Measurements from ENCODE around the gene AFF4. TPM values are rescaled to one million over a fixed set of nuclear protein-coding genes. Genes with fewer than 3 reads are reported as not detected.

The AFF4 gene
- total RNA-seq, 1 experiment from 2014 or later: 38.6 TPM

DNA sequence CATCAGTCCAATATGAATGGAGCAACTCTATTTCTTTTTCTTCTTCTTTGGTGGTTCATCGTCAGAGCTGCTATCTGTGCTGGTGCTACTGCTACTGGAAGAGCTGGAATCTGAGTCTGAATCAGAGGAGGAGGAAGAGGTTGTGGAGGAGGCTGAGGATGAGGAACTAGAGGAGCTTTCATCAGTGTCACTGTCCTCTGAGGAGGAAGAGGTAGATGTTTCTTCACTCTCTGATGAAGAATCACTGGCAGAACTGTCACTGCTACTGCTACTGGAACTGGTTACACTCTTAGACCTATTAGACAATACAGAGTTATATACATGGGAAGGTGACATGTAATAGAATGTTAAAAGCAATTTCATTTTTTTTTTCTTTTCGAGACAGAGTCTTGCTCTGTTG is 35.1 kb upstream of the AFF4 start:
- intact Hi-C loops (cut with micrococcal nuclease): no loop called here
- ATAC-seq (no peak), DNase-seq (ENCODE audit: low read depth, low spot score) (no peak)
- no peak overlapping the region for H3K27ac ChIP-seq (ENCODE audit: low read depth, low read length)
- no peak overlapping the region for H2AFZ ChIP-seq (ENCODE audit: low read depth, low read length, poor library complexity, severe bottlenecking)
- no peaks in the 10 kb centered on the region for H4K20me1 ChIP-seq (ENCODE audit: insufficient read depth)
- BruUV-seq (replicated peaks): no TSS peak
- no peak overlapping the region for H3K4me3 ChIP-seq (replicated peaks in 1 of 2; ENCODE audit: low read depth in 1 of 2, low read length in 2 of 2)
- no peaks in the 10 kb centered on the region for H3K4me1 ChIP-seq (ENCODE audit: control insufficient read depth in 1 of 2, insufficient read depth in 2 of 2, low read length in 2 of 2)
- no peaks in the 10 kb centered on the region for H3K9me2 ChIP-seq (ENCODE audit: insufficient read depth)
- no peaks in the 10 kb centered on the region for H3K9me3 ChIP-seq (ENCODE audit: control insufficient read depth in 1 of 2, insufficient read depth in 1 of 2, low read depth in 1 of 2, low read length in 2 of 2)
- TF ChIP-seq POLR2AphosphoS5 (IDR thresholded peaks at IDR 0.05; ENCODE audit: low read depth, low read length) (no peak), EZH2phosphoT487 (IDR thresholded peaks at IDR 0.05; ENCODE audit: borderline replicate concordance) (no peak), ELF1 (IDR thresholded peaks at IDR 0.05; ENCODE audit: borderline replicate concordance, low read depth) (no peak), FOSL1 (IDR thresholded peaks at IDR 0.05; ENCODE audit: low read depth) (no peak), SP1 (IDR thresholded peaks at IDR 0.05; ENCODE audit: low read depth) (no peak), POLR2A (IDR thresholded peaks at IDR 0.05; ENCODE audit: borderline replicate concordance, extremely low read depth, insufficient read depth, insufficient read length) (no peak), ZNF274 (IDR thresholded peaks at IDR 0.05; ENCODE audit: low read depth, low read length) (no peak)
- TF ChIP-seq, protein P1, sequence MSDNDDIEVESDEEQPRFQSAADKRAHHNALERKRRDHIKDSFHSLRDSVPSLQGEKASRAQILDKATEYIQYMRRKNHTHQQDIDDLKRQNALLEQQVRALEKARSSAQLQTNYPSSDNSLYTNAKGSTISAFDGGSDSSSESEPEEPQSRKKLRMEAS (IDR thresholded peaks at IDR 0.05): no peak
- TF ChIP-seq, protein P2, sequence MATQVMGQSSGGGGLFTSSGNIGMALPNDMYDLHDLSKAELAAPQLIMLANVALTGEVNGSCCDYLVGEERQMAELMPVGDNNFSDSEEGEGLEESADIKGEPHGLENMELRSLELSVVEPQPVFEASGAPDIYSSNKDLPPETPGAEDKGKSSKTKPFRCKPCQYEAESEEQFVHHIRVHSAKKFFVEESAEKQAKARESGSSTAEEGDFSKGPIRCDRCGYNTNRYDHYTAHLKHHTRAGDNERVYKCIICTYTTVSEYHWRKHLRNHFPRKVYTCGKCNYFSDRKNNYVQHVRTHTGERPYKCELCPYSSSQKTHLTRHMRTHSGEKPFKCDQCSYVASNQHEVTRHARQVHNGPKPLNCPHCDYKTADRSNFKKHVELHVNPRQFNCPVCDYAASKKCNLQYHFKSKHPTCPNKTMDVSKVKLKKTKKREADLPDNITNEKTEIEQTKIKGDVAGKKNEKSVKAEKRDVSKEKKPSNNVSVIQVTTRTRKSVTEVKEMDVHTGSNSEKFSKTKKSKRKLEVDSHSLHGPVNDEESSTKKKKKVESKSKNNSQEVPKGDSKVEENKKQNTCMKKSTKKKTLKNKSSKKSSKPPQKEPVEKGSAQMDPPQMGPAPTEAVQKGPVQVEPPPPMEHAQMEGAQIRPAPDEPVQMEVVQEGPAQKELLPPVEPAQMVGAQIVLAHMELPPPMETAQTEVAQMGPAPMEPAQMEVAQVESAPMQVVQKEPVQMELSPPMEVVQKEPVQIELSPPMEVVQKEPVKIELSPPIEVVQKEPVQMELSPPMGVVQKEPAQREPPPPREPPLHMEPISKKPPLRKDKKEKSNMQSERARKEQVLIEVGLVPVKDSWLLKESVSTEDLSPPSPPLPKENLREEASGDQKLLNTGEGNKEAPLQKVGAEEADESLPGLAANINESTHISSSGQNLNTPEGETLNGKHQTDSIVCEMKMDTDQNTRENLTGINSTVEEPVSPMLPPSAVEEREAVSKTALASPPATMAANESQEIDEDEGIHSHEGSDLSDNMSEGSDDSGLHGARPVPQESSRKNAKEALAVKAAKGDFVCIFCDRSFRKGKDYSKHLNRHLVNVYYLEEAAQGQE (IDR thresholded peaks at IDR 0.05; ENCODE audit: low read depth): no peak
- TF ChIP-seq, protein P3, sequence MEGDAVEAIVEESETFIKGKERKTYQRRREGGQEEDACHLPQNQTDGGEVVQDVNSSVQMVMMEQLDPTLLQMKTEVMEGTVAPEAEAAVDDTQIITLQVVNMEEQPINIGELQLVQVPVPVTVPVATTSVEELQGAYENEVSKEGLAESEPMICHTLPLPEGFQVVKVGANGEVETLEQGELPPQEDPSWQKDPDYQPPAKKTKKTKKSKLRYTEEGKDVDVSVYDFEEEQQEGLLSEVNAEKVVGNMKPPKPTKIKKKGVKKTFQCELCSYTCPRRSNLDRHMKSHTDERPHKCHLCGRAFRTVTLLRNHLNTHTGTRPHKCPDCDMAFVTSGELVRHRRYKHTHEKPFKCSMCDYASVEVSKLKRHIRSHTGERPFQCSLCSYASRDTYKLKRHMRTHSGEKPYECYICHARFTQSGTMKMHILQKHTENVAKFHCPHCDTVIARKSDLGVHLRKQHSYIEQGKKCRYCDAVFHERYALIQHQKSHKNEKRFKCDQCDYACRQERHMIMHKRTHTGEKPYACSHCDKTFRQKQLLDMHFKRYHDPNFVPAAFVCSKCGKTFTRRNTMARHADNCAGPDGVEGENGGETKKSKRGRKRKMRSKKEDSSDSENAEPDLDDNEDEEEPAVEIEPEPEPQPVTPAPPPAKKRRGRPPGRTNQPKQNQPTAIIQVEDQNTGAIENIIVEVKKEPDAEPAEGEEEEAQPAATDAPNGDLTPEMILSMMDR (IDR thresholded peaks at IDR 0.05 in 2 of 3, conservative IDR thresholded peaks at IDR 0.05 in 1 of 3; ENCODE audit: borderline replicate concordance in 1 of 3, insufficient read depth in 1 of 3, low read depth in 2 of 3, low read length in 2 of 3): no peak
- TF ChIP-seq, protein P4, sequence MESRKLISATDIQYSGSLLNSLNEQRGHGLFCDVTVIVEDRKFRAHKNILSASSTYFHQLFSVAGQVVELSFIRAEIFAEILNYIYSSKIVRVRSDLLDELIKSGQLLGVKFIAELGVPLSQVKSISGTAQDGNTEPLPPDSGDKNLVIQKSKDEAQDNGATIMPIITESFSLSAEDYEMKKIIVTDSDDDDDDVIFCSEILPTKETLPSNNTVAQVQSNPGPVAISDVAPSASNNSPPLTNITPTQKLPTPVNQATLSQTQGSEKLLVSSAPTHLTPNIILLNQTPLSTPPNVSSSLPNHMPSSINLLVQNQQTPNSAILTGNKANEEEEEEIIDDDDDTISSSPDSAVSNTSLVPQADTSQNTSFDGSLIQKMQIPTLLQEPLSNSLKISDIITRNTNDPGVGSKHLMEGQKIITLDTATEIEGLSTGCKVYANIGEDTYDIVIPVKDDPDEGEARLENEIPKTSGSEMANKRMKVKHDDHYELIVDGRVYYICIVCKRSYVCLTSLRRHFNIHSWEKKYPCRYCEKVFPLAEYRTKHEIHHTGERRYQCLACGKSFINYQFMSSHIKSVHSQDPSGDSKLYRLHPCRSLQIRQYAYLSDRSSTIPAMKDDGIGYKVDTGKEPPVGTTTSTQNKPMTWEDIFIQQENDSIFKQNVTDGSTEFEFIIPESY (IDR thresholded peaks at IDR 0.05; ENCODE audit: extremely low read depth, insufficient replicate concordance, low read length): no peak
- no peak overlapping the region for H3K4me2 ChIP-seq (ENCODE audit: low read length)
- H3K9ac ChIP-seq (ENCODE audit: low read length): no peak overlapping the region
- CTCF ChIA-PET: no interaction called here
- RAD21 ChIA-PET (ENCODE audit: low non-redundant PET in 1 of 2, low total read pairs in 2 of 2, uncharacterized antibody in 2 of 2, unreplicated experiment in 2 of 2): no interaction called here
- no peaks in the 10 kb centered on the region for H3K27me3 ChIP-seq (ENCODE audit: insufficient read depth, low read length)
- POLR2A ChIA-PET: no interaction called here
- H3K36me3 ChIP-seq (ENCODE audit: control insufficient read depth in 1 of 2, insufficient read depth in 2 of 2, low read length in 2 of 2): peaks cover 3% of the 10 kb centered on the region in 2 experiments; a peak in 1 of 4 replicates
- no peaks in the 10 kb centered on the region for H3K79me2 ChIP-seq (ENCODE audit: insufficient read depth, low read length)
